Stimulated activated CD8-positive, alpha-beta memory T cell treated with anti-CD3 and anti-CD28 coated beads, Interleukin-12 subunit alpha, Interleukin-12 subunit beta, amount 100 ng/mL, for 1 hour (primary cell): Measurements from ENCODE around the gene SPDYE4.
"Not testable (repeated sequence)": the region's sequence is repeated elsewhere in the genome, so short reads cannot be mapped to it uniquely, and the experiment has no call there.

ENCODE experiments used
- DNase-seq: peaks from one replicate; pipeline ENCODE4 v3.0.0-alpha.2; 2020; ENCODE audit warnings: low read depth

Gene SPDYE4, protein sequence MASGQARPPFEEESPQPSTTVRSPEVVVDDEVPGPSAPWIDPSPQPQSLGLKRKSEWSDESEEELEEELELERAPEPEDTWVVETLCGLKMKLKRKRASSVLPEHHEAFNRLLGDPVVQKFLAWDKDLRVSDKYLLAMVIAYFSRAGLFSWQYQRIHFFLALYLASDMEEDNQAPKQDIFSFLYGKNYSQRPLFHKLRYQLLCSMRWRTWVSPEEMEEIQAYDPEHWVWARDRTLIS

DNA sequence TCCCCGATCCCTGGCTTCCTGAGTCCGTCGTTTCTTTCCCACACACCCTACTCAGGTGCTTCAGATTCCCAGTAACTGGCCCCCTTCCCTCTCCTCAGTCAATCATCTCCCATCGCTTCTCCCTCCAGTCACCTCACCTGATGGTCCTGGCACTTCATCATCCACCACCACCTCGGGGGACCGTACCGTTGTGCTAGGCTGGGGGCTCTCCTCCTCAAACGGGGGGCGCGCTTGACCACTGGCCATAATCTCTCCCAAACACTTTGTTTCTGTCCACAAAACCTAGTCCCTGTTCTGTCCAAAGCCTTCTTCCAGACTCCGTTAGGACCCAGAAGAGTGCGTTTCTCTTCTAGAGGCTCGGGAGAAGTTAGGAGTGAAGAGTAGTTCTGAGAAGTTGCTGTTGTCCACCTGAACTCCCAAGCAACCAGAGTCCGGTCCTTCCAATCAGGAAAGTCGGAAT lies at the start of gene SPDYE4:
Gene SPDYE4 (minus strand): TSS at position 410 of the 460 bp plus-strand sequence. CDS start 164 bp downstream, at position 246.
- DNase-seq, result no peak

DNA sequence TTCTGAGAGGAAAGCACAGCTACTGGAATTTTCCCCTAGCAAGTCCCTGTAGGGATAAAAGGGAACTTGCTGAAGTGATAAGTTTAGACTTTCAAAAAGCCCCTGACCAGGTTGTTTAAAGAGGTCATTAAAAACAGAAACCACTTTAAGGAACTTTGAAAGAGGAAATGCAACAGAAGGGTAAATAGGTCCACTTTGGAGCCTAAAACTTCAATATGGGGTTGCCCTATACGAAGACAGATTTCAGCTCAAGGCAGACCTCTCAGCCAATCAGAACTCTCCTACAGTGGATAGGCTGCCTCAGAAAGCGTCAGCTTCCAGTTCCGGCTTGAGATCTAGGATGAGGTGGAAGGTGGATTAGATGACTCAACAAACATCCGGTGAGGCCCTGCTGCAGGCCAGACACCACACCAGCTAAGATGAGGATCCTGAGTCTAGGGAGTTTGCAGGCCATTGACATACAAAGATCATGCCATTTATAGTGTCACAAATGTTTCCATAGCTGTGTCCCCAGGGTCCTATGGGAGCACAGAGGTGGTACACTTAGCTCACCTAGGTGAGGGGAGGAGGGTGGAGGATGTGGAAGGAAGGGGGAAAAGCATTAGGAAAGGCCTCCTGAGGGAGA lies 48.7 kb upstream of the SPDYE4 start:
- no peak for DNase-seq

DNA sequence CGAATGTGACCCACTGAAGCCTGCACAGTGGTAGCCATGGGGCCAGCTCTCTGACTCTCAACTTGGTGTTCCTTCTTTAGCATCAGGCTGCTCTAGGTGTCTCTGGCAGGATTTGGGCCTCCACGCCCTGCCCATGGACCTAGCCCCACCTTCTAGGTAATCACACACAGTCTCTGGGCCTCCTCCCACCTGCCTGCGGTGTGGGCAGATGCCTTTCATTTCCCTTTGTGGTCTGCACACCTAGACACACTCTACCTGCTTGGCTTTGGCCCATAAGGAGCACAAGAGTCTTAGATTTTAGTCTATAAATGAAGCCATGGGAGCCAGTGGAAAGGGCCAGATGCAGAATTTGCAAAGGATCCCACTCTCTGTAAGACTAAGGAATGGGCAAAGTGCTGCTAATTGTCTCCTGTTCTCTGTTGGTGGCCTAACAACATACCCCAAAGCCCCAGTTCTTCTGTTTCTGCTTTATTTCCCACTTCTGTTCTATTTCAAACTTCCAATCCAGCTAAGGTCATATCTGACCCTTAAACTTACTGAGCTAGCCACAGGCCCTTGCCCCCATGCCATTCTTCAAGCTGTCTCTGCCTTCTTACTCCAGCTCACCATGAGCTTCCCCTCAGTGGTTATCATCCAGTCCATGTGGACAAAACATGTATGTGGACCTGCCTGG lies 48.0 kb upstream of the SPDYE4 start:
- DNase-seq, result no peak

DNA sequence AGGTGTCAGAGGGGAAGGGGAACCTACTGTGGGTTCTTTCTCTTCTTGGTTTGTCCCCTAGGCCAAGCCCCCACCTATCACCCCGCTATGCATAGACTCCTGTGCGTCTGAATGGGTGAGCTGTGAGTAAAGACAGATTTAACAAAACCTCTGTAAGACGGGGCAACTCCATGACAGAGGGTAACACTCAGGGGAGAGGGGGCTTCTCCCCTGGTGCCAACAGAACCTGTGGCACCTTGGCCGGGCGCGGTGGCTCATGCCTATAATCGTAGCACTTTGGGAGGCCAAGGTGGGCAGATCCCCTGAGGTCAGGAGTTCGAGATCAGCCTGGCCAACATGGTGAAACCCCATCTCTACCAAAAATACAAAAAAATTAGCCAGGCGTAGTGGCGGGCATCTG lies 47.0 kb upstream of the SPDYE4 start:
- not testable (repeated sequence) for DNase-seq

DNA sequence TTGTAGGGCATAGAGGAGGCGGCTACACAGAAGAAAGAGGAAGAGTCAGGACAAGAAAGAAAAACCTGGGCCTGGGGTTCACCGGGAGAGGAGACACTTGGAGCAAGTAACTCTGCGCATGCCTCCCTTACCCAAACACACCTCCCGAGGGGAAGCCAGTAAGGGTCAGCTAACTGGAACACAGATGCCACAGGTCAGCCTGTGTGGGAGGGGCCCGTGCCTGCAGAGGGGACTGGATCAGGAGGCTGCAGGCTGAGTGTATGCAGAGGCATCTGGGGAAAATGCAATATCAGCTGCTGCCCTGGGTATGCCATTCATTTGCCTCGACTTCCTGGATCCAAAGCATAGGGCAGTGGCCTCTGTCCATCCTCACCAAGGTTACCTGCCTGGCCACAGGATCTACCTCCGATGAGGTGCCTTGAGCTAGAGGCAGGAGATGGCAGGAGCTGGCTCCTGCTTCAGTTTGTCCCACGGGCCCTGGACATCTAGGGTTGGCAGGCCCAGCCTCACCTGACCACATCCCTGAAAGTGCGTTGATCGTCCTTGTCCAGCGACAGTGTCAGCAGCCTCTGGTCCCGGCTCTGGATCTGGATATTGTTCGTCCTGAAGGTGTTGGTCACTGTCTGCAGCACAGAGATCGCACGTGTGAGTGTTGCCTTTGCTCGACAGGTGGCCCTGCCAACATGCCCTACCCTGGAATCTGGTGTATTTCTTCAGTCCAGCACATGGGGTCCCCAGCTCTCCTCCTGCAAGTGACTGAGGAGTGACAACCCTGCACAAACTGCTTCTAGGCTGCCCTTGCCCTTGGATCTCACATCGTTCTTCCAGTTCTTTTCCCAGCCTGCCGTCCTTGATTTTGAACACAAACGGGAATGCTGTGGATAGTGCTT lies 45.4 kb upstream of the SPDYE4 start:
- DNase-seq, result no peak

DNA sequence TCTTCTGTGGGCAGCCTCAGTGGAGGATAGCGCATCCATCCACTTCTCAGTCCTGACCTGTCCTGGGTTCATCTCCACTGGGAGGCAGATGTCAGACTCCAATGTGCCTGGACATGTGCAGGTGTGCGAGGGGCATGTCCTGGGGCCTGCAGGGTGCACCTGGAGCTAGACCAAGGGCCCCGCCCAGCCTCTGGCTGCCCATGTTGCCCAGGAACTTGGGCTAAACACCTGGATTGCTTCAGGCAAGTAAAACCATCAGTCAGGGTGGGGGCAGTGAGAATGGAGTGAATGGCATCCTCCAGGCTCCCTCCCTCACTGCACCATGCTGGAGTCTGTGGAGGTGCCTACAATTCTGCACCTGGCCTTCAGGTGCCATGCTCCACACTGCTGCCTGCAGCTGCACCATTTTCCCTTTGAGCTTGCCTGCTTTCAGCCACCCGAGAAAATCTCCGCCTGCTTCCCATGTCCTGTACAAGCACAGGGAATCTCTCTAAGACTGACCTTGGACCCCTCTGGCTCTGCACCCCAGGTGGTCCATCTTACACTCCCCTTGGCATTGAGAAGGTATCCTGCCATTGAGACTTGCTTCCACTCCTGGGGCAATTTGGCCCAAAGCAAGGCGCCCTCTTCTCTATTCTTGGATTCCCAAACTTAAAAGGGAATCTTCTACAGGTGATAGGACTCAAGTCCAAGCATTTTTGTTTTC lies 42.9 kb upstream of the SPDYE4 start:
- no peak for DNase-seq

DNA sequence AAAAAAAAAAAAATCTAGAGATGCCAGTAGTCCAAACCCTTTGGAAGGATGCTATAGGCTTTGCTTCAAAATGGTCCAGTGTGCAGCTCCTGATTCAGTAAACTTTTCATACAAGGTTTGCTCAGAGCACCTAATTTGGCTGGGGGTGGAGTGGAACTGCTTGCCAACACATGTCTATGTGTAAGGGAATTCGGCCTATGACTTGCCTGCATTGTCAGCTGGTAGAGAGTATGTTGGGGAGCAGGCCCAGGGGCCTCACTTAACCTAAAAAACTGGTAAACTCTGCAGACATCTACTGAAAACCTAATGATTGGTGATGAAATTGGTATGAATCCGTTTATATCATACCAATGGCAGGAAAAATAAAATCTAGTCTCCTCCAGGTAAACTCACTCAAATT lies 42.3 kb upstream of the SPDYE4 start:
- DNase-seq, result no peak

DNA sequence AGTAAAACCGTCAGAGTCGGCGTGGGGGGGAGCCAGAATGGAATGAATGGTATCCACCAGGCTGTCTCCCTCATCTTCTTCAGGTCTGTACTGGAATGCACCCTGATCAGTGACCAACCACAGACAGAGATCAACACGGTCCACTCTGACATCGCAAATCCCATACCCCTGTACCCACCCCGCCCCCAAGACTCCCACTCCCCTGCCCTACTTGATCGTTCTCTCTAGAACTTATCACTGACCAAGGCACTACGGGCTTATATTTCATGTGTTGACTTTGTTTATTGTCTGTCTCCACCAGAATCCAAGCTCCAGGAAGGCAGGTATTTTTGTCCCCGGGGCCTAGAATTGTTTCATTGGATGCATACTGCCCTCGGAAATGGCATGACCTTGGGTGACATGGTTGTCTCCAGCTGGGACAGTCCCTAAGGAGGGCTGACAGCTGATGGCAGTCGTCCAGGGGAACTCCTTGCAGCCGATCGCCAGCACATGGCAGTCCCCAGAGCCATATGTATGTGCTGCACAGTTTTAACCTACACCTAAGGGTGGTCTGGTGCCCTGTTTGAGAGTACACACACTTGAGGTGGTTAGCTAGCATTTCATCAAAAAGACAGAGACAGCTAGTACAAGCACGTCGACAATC lies 41.3 kb upstream of the SPDYE4 start:
- no peak for DNase-seq

DNA sequence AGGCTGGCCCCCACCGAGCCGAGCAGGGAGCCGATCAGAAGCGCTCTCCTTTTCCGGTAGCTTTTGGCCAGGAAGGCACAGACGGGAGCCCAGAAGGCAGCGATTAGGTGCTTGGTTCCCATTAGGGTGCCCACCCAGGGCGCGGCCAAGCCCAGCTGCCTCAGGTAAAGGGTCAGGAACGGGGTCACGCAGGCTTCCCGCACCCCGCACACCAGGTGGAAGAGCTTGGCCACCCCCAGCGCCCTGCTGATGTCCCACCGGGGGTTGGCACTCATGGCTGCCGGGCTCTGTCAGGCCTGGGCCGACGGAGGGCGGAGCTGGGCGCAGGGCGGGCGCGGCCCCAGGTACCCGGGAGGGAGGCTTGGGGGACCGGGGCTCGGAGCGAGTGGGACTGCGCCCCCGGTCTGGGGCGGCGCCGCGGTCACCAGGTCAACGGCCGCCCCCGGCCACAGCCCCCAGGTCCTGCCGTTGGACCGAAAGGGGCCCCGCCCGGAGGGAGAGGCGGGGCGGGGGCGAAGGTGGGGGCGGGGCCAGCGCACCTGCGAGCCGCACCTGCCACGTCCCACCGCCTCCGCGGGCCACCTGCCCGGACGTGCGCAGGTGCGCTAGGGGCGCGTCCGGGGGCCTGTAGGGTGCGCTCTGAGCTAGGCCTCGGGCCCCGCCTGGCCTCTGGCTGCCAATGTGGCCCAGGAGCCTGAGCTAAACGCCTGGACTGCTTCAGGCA lies 40.7 kb upstream of the SPDYE4 start, which contains the start of gene MFSD6L:
Gene MFSD6L (minus strand): TSS at position 520 of the 724 bp plus-strand sequence. CDS start 245 bp downstream, at position 275.
- DNase-seq, result no peak

DNA sequence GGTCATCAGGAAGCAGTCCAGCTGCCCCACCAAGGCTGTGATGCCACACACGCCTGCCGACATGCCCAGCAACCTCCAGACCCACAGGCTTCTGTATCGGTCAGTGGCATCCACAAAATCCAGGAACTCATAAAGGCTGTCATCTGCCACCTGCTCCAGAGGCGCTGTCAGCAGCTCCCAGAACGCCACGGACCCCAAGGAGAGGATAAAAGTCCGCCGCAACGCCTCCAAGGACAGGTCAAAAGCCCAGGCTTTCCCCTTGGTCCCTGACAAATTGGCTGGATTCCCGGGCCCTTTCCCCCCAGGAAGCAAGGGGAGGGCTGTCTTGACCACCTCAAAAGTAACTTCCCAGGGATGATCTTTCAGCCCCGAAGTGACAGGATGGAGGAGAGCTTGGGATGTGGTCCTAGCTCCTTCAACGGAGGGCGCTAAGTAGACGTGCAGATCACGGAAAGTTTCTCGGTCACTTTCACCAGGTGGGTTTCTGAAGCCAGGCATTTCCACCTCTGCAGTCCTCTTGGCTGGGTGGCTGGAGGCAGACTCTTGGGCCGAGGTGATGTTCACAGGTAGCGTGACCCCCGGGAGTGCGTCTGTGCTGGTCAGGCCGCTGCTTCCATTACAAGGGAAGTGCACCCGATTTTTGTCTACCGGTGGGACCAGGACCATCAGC lies 40.0 kb upstream of the SPDYE4 start:
- DNase-seq, result no peak

DNA sequence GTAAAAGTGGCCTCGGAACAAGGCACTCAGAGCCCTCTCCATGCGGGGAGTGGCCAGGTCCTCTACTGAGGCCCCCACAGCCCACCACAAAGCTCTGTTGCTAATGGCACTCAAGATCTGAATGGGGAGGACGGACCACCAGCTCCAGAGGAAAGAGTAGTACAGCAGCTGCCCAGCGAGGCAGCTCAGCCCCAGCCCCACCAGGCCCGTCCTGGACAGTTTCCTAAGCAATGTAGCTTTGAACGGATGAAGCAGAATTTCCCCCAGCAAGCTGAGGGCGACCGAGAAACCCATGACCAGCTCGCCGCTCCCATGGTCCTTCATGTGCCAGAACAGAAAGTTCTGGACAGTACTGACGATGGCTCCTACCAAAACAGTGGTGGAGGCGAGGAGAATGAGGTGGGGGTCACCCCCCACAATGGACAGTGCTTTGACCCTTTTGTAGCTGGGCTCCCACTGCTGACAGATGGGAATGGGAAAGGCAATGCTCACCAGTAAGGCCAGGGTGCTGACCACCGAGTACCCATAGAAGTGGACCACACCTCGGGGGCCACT lies 39.4 kb upstream of the SPDYE4 start:
- DNase-seq, result no peak

DNA sequence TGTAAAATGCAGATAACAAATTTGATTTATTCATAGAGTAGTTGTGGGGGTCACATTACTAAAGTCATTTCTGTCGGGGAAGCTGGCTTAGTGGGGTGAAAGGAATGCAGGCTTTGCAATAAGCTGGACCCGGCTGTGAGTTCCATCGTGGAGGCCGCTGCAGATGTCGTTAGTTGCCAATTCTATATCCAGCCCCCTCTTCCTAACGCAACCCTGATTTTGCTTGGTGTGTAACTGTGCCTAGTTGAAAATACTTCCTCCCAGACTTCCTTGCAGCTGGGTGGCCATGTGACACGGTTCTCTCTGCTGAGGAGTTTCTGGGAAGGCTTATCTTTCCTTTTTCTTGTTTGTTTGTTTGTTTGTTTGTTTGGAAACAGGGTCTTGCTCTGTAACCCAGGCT lies 36.3 kb upstream of the SPDYE4 start:
- no peak for DNase-seq

DNA sequence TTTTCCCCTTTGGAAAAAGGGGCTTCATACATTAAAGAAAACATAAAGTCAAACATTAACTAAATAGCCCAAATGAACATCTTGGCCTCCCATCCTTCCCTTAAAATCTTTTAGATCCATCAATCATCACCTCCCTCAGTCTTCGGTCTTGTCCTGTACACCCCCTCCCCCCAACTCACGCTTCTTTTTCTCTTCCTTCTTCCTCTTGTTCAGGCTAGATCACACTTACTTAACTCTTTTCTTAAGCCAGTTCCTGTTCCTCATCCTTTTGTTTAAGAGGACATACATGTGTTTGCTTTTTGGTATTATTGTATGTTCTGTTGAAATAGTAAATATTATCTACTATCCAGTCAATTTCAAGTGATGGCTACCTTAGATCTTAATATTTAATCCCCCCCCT lies 35.3 kb upstream of the SPDYE4 start:
- DNase-seq, result no peak

DNA sequence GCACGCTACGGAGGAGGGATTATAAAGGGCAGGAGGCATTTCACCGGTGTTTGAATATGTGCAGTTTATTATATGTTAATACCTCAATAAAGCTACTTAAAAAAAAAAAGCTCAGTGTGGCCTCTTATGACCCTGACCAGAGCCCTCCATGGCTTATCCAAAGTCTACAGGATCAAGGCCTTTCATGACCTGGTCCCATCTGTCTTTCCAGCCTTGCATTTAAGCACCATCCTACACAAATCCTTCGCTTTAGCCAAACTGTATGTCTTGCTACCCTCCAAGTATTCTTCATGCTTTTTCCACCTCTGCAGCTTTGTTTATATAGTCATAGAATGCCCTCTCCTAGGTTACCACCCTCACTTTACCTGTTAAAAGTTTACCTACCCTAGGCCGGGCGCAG lies 34.3 kb upstream of the SPDYE4 start:
- no peak for DNase-seq

DNA sequence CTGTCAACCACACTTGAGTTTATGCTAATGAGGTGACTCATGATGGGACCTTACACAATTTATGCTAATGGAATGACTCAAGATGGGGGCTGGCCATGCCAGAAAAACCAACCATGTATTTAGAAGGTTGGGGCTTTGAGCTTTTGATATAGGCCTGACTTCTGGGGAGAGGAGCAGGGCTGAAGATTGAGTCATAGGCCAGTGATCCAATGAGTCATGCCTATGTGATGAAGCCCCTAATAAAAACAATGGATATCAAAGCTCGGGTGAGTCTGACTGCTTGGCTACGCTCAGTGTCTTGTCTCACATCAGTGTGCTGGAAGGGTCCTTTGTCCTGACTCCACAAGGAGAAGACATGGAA lies 33.5 kb upstream of the SPDYE4 start:
- no peak for DNase-seq

DNA sequence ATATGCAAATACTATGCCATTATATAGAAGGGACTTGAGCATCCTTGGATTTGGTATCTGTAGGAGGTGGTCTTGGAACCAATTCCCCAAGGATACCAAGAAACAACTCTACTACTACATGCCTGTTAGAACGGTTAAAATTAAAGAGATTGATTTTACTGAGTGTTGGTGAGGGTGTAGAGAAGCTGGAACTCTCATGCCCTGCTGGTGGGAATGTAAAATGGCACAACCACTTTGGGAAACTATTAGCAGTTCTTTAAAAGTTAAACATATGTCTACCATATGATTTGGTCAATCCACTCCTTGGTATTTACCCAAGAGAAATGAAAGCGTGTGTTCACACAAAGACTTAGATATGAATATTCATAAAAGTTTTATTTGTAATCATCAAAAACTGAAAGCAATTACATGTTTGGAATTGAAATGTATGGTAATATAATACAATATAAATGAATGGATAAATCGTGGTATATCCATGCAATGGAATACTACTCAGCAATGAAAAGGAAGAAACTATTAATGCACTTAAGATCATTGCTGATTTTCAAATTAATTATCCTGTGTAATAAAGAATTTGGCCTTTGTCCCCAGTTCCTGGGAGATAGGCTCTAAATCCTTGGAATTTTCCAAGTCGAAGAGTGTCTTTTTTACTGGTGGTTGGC lies 33.0 kb upstream of the SPDYE4 start:
- DNase-seq, result no peak

DNA sequence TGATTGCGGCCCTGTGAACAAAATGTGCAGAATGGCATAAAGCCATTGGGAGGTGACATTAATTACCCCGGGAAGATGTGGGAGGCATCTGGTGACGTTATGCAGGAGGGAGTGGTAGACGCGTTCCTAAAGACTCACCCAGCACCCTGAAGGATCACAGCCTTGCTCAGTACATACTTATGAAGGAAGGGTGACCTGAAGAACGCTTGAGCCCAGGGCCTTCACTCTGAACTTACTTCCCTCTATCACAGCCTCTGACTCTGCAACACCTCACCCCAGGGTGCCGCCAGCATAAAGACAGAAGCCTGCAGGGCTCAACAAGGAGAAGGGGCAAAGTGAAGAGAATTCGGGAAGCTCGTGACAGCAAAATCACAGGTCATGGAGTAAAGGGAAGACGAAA lies 31.4 kb upstream of the SPDYE4 start:
- DNase-seq, result no peak

DNA sequence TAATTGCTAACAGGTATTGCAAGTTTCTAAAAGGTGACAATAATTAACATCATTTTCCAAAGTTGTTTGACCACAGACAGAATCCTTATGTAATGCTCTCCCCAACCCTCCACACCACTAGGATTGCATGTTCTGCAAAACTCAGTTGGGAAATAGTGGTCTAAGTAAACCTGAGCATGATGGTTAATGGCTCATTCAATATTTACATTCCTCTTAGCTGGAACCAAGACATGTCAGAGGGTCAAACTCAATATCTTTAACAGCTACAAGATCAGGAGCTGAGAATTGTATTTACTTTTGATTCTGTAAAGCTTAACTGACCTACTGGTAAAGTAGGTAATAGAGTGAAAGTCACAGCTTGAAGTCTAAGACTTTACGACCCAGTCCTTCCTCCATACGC lies 30.7 kb upstream of the SPDYE4 start:
- DNase-seq, result no peak
